Breast epithelium (tissue), 4 donors: ENCODE measurements around the gene FPGS. TPM values are rescaled to one million over a fixed set of nuclear protein-coding genes. Genes with fewer than 3 reads are reported as not detected.
"Not testable (repeated sequence)": the region's sequence is repeated elsewhere in the genome, so short reads cannot be mapped to it uniquely, and the experiment has no call there.

Experiments
- DNase-seq, 2 donors: peaks; one replicate each; pipeline ENCODE4 v3.0.0-alpha.2; 2019; ENCODE audit warnings: low spot score in 2 of 2
- H3K27ac ChIP-seq, 2 donors: fragments of 200-600 bp; sonication (generic) in 1 of 2; one replicate each; pipeline ENCODE4 v1.5.1; 2016 to 2019; ENCODE audit warnings: mild to moderate bottlenecking in 1 of 2
- H3K27me3 ChIP-seq, 2 donors: fragments of 200-600 bp; sonication (generic) in 1 of 2; one replicate each; pipeline versions ENCODE4 v1.5.1 to v1.6.0; 2017 to 2019; ENCODE audit warnings: control low read depth in 1 of 2, mild to moderate bottlenecking in 1 of 2
- H3K36me3 ChIP-seq: fragments of 200-600 bp; one replicate; pipeline ENCODE4 v1.5.1; 2019
- H3K4me1 ChIP-seq, 2 donors: fragments of 200-600 bp; sonication (generic); one replicate each; pipeline ENCODE4 v1.5.1; 2016 to 2019; ENCODE audit warnings: control low read depth in 1 of 2
- H3K4me3 ChIP-seq, 3 donors: fragments of 200-600 bp; sonication (generic); 1 replicate in 2 of 3; 2 replicates in 1 of 3; pipeline ENCODE4 v1.5.1; 2016 to 2019; ENCODE audit warnings: mild to moderate bottlenecking in 3 of 3, moderate library complexity in 2 of 3
- H3K9me3 ChIP-seq, 2 donors: fragments of 200-600 bp; sonication (generic) in 1 of 2; one replicate each; pipeline ENCODE4 v1.5.1; 2016 to 2019; ENCODE audit warnings: control low read depth in 1 of 2
- CTCF ChIP-seq, 3 donors: fragments of 450-650 bp; IDR thresholded peaks; one replicate each; pipeline ENCODE4 v1.5.1; 2016 to 2017; ENCODE audit warnings: antibody characterized with exemption in 3 of 3, mild to moderate bottlenecking in 3 of 3, moderate library complexity in 3 of 3
- POLR2A ChIP-seq: fragments of 450-650 bp; IDR thresholded peaks from one replicate; pipeline ENCODE4 v1.6.1; 2016; ENCODE audit warnings: antibody characterized with exemption, mild to moderate bottlenecking, moderate library complexity
- POLR2AphosphoS5 ChIP-seq, 3 donors: sonication (generic); formaldehyde crosslinking; IDR thresholded peaks; one replicate each; pipeline ENCODE4 v1.6.1; 2017; ENCODE audit warnings: antibody characterized with exemption in 3 of 3
- intact Hi-C: fragments of 100-400 bp; cut with DNase I; formaldehyde crosslinking; loops from one replicate; pipeline ENCODE4 v1.15.1; 2023; ENCODE audit warnings: low total_unique reads
- total RNA-seq, 3 donors: library from RNA; depleted of rRNA; stranded (reverse); fragments of >200 nt; gene quantifications; one replicate each; pipeline ENCODE4 v1.1.0, GENCODE V29; 2016

FPGS gene
- total RNA-seq, 3 donors from 2014 or later: 56.3 to 108 (median 78.6) TPM

GRCh38 chr9:127755061-127756060, 47.3 kb upstream of the FPGS start:
- DNase-seq: no peak
- H3K36me3 ChIP-seq: no peaks in the 10 kb centered on the region
- peaks cover 3 to 4% of the 10 kb centered on the region in 2 donors for H3K4me1 ChIP-seq
- H3K9me3 ChIP-seq: no peaks in the 10 kb centered on the region
- peak overlapping the region; percentile 1 to 59 (median 26) for H3K4me3 ChIP-seq
- peak overlapping the region in 1 of 2 donors; percentile 55 for H3K27ac ChIP-seq
- TF ChIP-seq POLR2AphosphoS5 (IDR thresholded peaks at IDR 0.05): no peak
- TF ChIP-seq POLR2A: no peak
- no peak for TF ChIP-seq CTCF (IDR thresholded peaks at IDR 0.05)
- H3K27me3 ChIP-seq: peaks cover 4 to 31% of the 10 kb centered on the region in 2 donors
- intact Hi-C loops: no loop called here

- no peak overlapping the region for H3K27ac ChIP-seq
- DNase-seq: no peak
- H3K4me3 ChIP-seq: no peak overlapping the region
- intact Hi-C loops: no loop called here
- H3K9me3 ChIP-seq: no peaks in the 10 kb centered on the region
- H3K4me1 ChIP-seq: peaks cover 3 to 4% of the 10 kb centered on the region in 2 donors
- TF ChIP-seq CTCF (IDR thresholded peaks at IDR 0.05) (no peak), POLR2A (no peak), POLR2AphosphoS5 (IDR thresholded peaks at IDR 0.05) (no peak)
- H3K27me3 ChIP-seq: peaks cover 4 to 31% of the 10 kb centered on the region in 2 donors
- no peaks in the 10 kb centered on the region for H3K36me3 ChIP-seq
Observed at GRCh38 chr9:127756233-127756632, 46.4 kb upstream of the FPGS start.

GRCh38 chr9:127756776-127757175, 45.9 kb upstream of the FPGS start:
- H3K4me3 ChIP-seq, DNase-seq, H3K27ac ChIP-seq, H3K4me1 ChIP-seq, intact Hi-C loops, H3K9me3 ChIP-seq, H3K36me3 ChIP-seq: not testable (repeated sequence)
- H3K27me3 ChIP-seq: peaks cover 4 to 31% of the 10 kb centered on the region in 2 donors

- no peak for TF ChIP-seq CTCF (IDR thresholded peaks at IDR 0.05)
- no peak for TF ChIP-seq POLR2AphosphoS5 (IDR thresholded peaks at IDR 0.05)
- no peak for TF ChIP-seq POLR2A
- Histone ChIP-seq H3K36me3 (no peaks in the 10 kb centered on the region), H3K27ac (no peak overlapping the region), H3K27me3 (peaks cover 4 to 25% of the 10 kb centered on the region in 2 donors), H3K4me3 (no peak overlapping the region), H3K9me3 (no peaks in the 10 kb centered on the region), H3K4me1 (peaks cover 3 to 4% of the 10 kb centered on the region in 2 donors)
- intact Hi-C loops: no loop called here
- no peak for DNase-seq
Observed at GRCh38 chr9:127758843-127759242, 43.8 kb upstream of the FPGS start.

- no peaks in the 10 kb centered on the region for H3K36me3 ChIP-seq
- intact Hi-C loops: no loop called here
- H3K27me3 ChIP-seq: peaks cover 0 to 3% of the 10 kb centered on the region in 2 donors
- H3K4me3 ChIP-seq: no peak overlapping the region
- H3K27ac ChIP-seq: peak overlapping the region in 1 of 2 donors; percentile 84
- no peak for DNase-seq
- no peak for TF ChIP-seq POLR2A
- TF ChIP-seq POLR2AphosphoS5 (IDR thresholded peaks at IDR 0.05): no peak
- TF ChIP-seq CTCF (IDR thresholded peaks at IDR 0.05): no peak
- H3K9me3 ChIP-seq: no peaks in the 10 kb centered on the region
- no peaks in the 10 kb centered on the region for H3K4me1 ChIP-seq
Observed at GRCh38 chr9:127761061-127761460, 41.6 kb upstream of the FPGS start.
